A549 (cell line): ENCODE data around the gene GALR1.

ENCODE experiments used
- BHLHE40 ChIP-seq: IDR thresholded peaks from 2 replicates; pipeline ENCODE4 v1.6.1; 2012; ENCODE audit warnings: low read depth, low read length, inconsistent platforms
- CTCF ChIP-seq: fragments of >200 bp; sonication (Bioruptor Twin); formaldehyde crosslinking; IDR thresholded peaks from 3 replicates; pipeline ENCODE4 v1.5.1; 2016
- EP300 ChIP-seq, 2 experiments: fragments of >200 bp; sonication (Bioruptor Twin); formaldehyde crosslinking; IDR thresholded peaks; 2 replicates in 1 of 2; 3 replicates in 1 of 2; pipeline ENCODE4 v1.6.1; 2016 to 2017
- ESRRA ChIP-seq: fragments of 150-350 bp; IDR thresholded peaks from 2 replicates; pipeline ENCODE4 v1.6.1; 2014; ENCODE audit warnings: mild to moderate bottlenecking, low read length, borderline replicate concordance
- HDAC2 ChIP-seq: fragments of 200-600 bp; sonication (generic); IDR thresholded peaks from 2 replicates; pipeline ENCODE4 v1.6.1; 2016
- KDM5A ChIP-seq: fragments of 200-600 bp; sonication (generic); IDR thresholded peaks from 2 replicates; pipeline ENCODE4 v1.6.1; 2016; ENCODE audit warnings: antibody characterized with exemption, mild to moderate bottlenecking
- PBX3 ChIP-seq: IDR thresholded peaks from 2 replicates; pipeline ENCODE4 v1.6.1; 2012
- POLR2A ChIP-seq: IDR thresholded peaks from 2 replicates; pipeline ENCODE4 v1.6.1; 2012; ENCODE audit warnings: mild to moderate bottlenecking, low read length
- REST ChIP-seq: fragments of 200-600 bp; sonication (generic); IDR thresholded peaks from 2 replicates; pipeline ENCODE4 v1.6.1; 2016; ENCODE audit warnings: antibody characterized with exemption, mild to moderate bottlenecking, moderate library complexity
- RFX5 ChIP-seq: fragments of 450-650 bp; IDR thresholded peaks from 2 replicates; pipeline ENCODE4 v1.7.1; 2014; ENCODE audit warnings: antibody characterized with exemption, mild to moderate bottlenecking, moderate library complexity
- USF2 ChIP-seq: fragments of 450-650 bp; IDR thresholded peaks from 2 replicates; pipeline ENCODE4 v1.6.1; 2014; ENCODE audit warnings: antibody characterized with exemption

- TF ChIP-seq REST: no peak
- TF ChIP-seq BHLHE40: no peak
- TF ChIP-seq CTCF: no peak
- no peak for TF ChIP-seq RFX5
- TF ChIP-seq KDM5A: no peak
- TF ChIP-seq EP300 (IDR thresholded peaks at IDR 0.05): no peak
- TF ChIP-seq USF2: no peak
- TF ChIP-seq PBX3: no peak
- TF ChIP-seq POLR2A: no peak
- TF ChIP-seq ESRRA: no peak
- TF ChIP-seq HDAC2: no peak
Measured at GRCh38 chr18:77314511-77314910, 64.9 kb downstream of the GALR1 start.
